Mesendoderm (in vitro differentiated cells): ENCODE measurements around the gene C5orf15.

Source experiments
- DNase-seq: peaks from one replicate; pipeline ENCODE4 v3.0.0; 2013
- H2AK5ac ChIP-seq: 2 replicates; pipeline ENCODE4 v1.6.1; 2013; ENCODE audit warnings: low read length, inconsistent platforms
- H2BK120ac ChIP-seq: 2 replicates; pipeline ENCODE4 v1.6.1; 2013; ENCODE audit warnings: low read depth, mild to moderate bottlenecking, low read length, moderate library complexity, mixed read lengths
- H2BK15ac ChIP-seq: replicated peaks from 2 replicates; pipeline ENCODE4 v1.6.1; 2013; ENCODE audit warnings: low read depth, mild to moderate bottlenecking, moderate library complexity
- H2BK5ac ChIP-seq: 2 replicates; pipeline ENCODE4 v1.6.1; 2013; ENCODE audit warnings: low read length, inconsistent platforms
- H3K18ac ChIP-seq: 2 replicates; pipeline ENCODE4 v1.6.1; 2013; ENCODE audit warnings: mild to moderate bottlenecking, low read length, mixed read lengths
- H3K23ac ChIP-seq: one replicate; pipeline ENCODE4 v1.6.1; 2013; ENCODE audit warnings: low read length
- H3K27ac ChIP-seq: 2 replicates; pipeline ENCODE4 v1.5.1; 2013; ENCODE audit warnings: low read depth, mild to moderate bottlenecking, inconsistent platforms, low read length, moderate library complexity
- H3K27me3 ChIP-seq: 2 replicates; pipeline ENCODE4 v1.6.1; 2013; ENCODE audit warnings: low read length, control low read depth, mild to moderate bottlenecking, inconsistent platforms; ENCODE audit not compliant: insufficient read depth, poor library complexity
- H3K36me3 ChIP-seq: 2 replicates; pipeline ENCODE4 v1.6.1; 2013; ENCODE audit warnings: low read length, inconsistent platforms; ENCODE audit not compliant: control insufficient read depth, insufficient read depth
- H3K4ac ChIP-seq: one replicate; pipeline ENCODE4 v1.6.1; 2013; ENCODE audit warnings: low read depth, mild to moderate bottlenecking, low read length, moderate library complexity
- H3K4me1 ChIP-seq: 2 replicates; pipeline ENCODE4 v1.6.1; 2013; ENCODE audit warnings: low read depth, low read length, inconsistent platforms; ENCODE audit not compliant: control insufficient read depth
- H3K4me2 ChIP-seq: 2 replicates; pipeline ENCODE4 v1.6.1; 2013; ENCODE audit warnings: low read length
- H3K4me3 ChIP-seq: 2 replicates; pipeline ENCODE4 v1.5.1; 2013; ENCODE audit warnings: mild to moderate bottlenecking, low read length
- H3K56ac ChIP-seq: one replicate; pipeline ENCODE4 v1.6.1; 2013; ENCODE audit warnings: low read length
- H3K79me1 ChIP-seq: 2 replicates; pipeline ENCODE4 v1.6.1; 2013; ENCODE audit warnings: low read length, inconsistent platforms
- H3K79me2 ChIP-seq: 2 replicates; pipeline ENCODE4 v1.6.1; 2013; ENCODE audit warnings: mild to moderate bottlenecking, low read length; ENCODE audit not compliant: control insufficient read depth, insufficient read depth
- H3K9ac ChIP-seq: 2 replicates; pipeline ENCODE4 v1.6.1; 2013; ENCODE audit warnings: low read length, inconsistent platforms
- H4K5ac ChIP-seq: one replicate; pipeline ENCODE4 v1.6.1; 2013; ENCODE audit warnings: low read length
- H4K8ac ChIP-seq: one replicate; pipeline ENCODE4 v1.6.1; 2013; ENCODE audit warnings: low read depth, mild to moderate bottlenecking, control low read depth, low read length, moderate library complexity
- WGBS: extraction: QIAGEN DNeasy Blood & Tissue Kit; methylation state at CpG from one replicate; pipeline ENCODE4 v1.1.7; 2013; ENCODE audit warnings: low lambda C conversion rate, missing lambda C conversion rate; ENCODE audit not compliant: insufficient coverage; ENCODE audit errors: extremely low coverage; 5-methylcytosine and 5-hydroxymethylcytosine counted together

Gene C5orf15

GRCh38 chr5:133934822-133935666, 33.4 kb downstream of the C5orf15 start:
- no peak overlapping the region for H2AK5ac ChIP-seq
- no peak overlapping the region for H3K4ac ChIP-seq
- H3K79me2 ChIP-seq: no peaks in the 10 kb centered on the region
- no peaks in the 10 kb centered on the region for H3K36me3 ChIP-seq
- H3K4me2 ChIP-seq: no peak overlapping the region
- H2BK5ac ChIP-seq: no peak overlapping the region
- no peak overlapping the region for H3K23ac ChIP-seq
- no peak overlapping the region for H2BK120ac ChIP-seq
- H3K56ac ChIP-seq: no peak overlapping the region
- no peak overlapping the region for H4K5ac ChIP-seq
- H2BK15ac ChIP-seq: no peak overlapping the region
- H3K79me1 ChIP-seq: no peaks in the 10 kb centered on the region
- no CpG with 5 or more reads among the region's 5 CpGs for WGBS
- no peak overlapping the region for H3K18ac ChIP-seq
- H3K27ac ChIP-seq: no peak overlapping the region
- H4K8ac ChIP-seq: no peak overlapping the region
- no peak overlapping the region for H3K9ac ChIP-seq
- DNase-seq: no peak
- H3K4me3 ChIP-seq: no peak overlapping the region
- H3K27me3 ChIP-seq: no peaks in the 10 kb centered on the region
- peaks cover 5% of the 10 kb centered on the region for H3K4me1 ChIP-seq

DNA sequence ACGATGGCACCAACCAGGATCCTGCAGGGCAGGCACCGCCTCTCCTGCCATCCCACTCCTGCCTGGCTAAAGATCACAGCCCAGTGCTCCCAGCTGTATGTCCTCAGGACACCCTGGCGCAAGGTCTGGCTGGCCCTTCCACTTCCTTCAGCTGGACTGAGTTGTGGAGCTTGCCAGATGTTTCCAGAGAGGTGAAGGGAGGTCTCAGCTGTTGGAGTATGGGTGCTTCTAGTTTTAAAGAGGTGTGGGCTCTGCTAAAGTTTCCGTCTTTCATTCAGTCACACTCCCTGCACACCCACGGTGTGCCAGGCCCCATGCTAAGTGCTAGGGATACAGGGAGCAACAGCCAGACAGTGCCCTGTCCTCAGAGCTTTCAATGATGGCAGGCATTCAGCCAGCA, 34.1 kb downstream of the C5orf15 start:
- H3K9ac ChIP-seq: no peak overlapping the region
- H2BK120ac ChIP-seq: no peak overlapping the region
- H3K23ac ChIP-seq: no peak overlapping the region

DNA sequence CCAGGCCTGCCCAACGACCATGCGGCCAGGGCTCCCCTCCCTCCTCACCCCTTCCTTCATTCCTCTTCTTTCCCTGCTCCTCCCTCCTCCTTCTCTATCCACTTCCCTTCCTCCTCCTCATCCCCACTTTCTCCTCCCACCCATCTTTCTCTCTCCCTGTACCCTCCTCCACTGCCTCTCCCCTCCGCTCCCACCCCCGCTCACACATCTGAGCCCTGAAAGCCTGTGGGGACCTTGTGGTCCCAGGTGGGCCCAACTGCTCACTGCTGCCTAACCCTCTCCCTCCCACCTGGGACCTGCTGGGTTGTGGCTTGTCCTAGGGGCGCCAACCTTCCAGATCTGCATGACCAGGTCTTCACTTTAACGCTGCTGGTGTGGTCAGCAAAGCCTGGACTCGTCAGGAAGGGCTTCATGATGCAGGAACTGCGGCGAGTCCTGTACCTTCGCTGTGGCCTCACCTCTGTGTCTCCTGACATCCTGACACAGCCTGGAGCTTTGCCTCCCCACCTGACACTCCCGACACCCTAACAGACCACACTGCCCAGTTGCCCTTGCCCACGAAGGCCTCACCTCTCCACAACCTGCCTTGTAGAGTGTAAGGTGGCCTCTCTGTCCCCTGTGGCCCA, 34.6 kb downstream of the C5orf15 start:
- H3K27ac ChIP-seq: no peak overlapping the region
- H3K4me3 ChIP-seq: no peak overlapping the region
- no peak overlapping the region for H3K4me2 ChIP-seq
- H3K23ac ChIP-seq: no peak overlapping the region
- H3K9ac ChIP-seq: no peak overlapping the region
- H3K4me1 ChIP-seq: peaks cover 4% of the 10 kb centered on the region
- H4K5ac ChIP-seq: no peak overlapping the region
- no peak overlapping the region for H4K8ac ChIP-seq
- no peak overlapping the region for H2BK5ac ChIP-seq
- H2BK15ac ChIP-seq: no peak overlapping the region
- no peaks in the 10 kb centered on the region for H3K27me3 ChIP-seq
- H3K56ac ChIP-seq: no peak overlapping the region
- H3K4ac ChIP-seq: no peak overlapping the region
- H2BK120ac ChIP-seq: no peak overlapping the region
- DNase-seq: no peak
- H3K79me2 ChIP-seq: no peaks in the 10 kb centered on the region
- H2AK5ac ChIP-seq: no peak overlapping the region
- no peaks in the 10 kb centered on the region for H3K36me3 ChIP-seq
- WGBS: no CpG with 5 or more reads among the region's 12 CpGs
- H3K18ac ChIP-seq: no peak overlapping the region
- H3K79me1 ChIP-seq: no peaks in the 10 kb centered on the region

More for the DNA sequence above, 34.1 kb downstream of the C5orf15 start:
- Histone ChIP-seq H3K27ac (no peak overlapping the region), H4K5ac (no peak overlapping the region), H3K56ac (no peak overlapping the region), H3K36me3 (no peaks in the 10 kb centered on the region), H3K4me2 (no peak overlapping the region), H3K18ac (no peak overlapping the region), H2AK5ac (no peak overlapping the region), H2BK5ac (no peak overlapping the region), H3K79me1 (no peaks in the 10 kb centered on the region), H3K27me3 (no peaks in the 10 kb centered on the region), H2BK15ac (no peak overlapping the region), H3K4ac (no peak overlapping the region), H3K4me3 (no peak overlapping the region), H4K8ac (no peak overlapping the region), H3K4me1 (peaks cover 5% of the 10 kb centered on the region), H3K79me2 (no peaks in the 10 kb centered on the region)
- DNase-seq: no peak
- WGBS: no CpG with 5 or more reads among the region's 5 CpGs

DNA sequence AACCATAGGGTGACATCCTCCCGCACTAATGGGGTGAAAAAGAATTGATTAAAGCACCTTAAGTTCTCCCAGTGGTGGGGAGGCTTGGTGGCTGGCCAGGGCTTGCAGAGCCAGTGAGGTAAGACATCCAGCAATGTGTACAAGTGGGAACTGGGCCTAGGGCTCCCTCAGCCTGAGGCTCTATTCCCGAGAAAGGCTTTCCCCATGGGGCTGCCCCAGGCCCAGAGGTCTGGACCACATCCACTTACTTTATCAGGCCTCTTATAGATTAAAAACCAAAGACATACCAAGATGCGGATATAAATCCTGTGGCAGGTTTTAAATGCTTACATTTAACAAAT, 35.3 kb downstream of the C5orf15 start:
- H2AK5ac ChIP-seq: no peak overlapping the region
- no peaks in the 10 kb centered on the region for H3K4me1 ChIP-seq
- no peaks in the 10 kb centered on the region for H3K27me3 ChIP-seq
- H3K79me1 ChIP-seq: no peaks in the 10 kb centered on the region
- H3K9ac ChIP-seq: no peak overlapping the region
- H3K4me2 ChIP-seq: no peak overlapping the region
- no peaks in the 10 kb centered on the region for H3K36me3 ChIP-seq
- no peak overlapping the region for H3K27ac ChIP-seq
- H3K79me2 ChIP-seq: no peaks in the 10 kb centered on the region
- H2BK15ac ChIP-seq: no peak overlapping the region
- no peak overlapping the region for H3K56ac ChIP-seq
- no peak overlapping the region for H2BK5ac ChIP-seq
- no peak for DNase-seq
- H3K4me3 ChIP-seq: no peak overlapping the region
- no peak overlapping the region for H3K23ac ChIP-seq
- H4K8ac ChIP-seq: no peak overlapping the region
- WGBS: no CpG with 5 or more reads among the region's 3 CpGs
- H4K5ac ChIP-seq: no peak overlapping the region
- no peak overlapping the region for H2BK120ac ChIP-seq
- H3K18ac ChIP-seq: no peak overlapping the region
- H3K4ac ChIP-seq: no peak overlapping the region

DNA sequence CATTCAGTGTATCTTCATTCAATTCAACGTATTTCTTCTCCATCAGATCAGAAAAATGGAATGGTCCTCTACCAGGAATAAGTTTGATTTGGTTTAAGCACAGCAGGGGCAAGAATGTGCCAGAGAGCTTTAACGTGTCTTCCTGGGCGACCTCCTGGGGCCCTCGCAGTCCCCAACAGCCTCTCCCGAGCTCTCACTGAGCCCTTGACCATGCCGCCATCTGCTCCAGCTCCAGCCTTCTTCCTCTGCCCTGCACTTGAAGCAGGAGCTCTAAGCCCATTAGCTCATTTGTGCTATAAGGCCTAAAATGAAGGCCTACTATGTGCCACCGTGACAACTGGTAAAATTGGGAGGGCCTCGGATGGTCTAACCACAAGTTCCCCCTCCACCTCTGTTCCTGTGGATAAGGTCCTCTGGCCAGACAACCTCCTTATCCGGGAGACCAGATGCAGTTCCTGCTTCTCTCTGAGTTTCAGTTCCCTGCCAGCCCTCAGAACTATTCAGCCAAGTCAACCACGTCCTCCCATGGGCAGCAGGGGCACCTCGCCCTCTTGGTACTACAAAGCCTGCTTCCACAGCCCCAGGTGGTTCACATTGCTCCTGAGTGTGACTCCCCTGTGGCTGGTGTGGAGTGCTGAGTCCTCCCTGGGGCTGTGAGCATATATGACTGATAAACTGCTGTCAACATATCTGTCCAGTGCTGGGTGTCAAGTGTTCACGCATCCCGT, 35.8 kb downstream of the C5orf15 start:
- H3K4me2 ChIP-seq: no peak overlapping the region
- H2BK120ac ChIP-seq: no peak overlapping the region
- H3K4me3 ChIP-seq: no peak overlapping the region
- no peak overlapping the region for H3K56ac ChIP-seq
- no peaks in the 10 kb centered on the region for H3K79me2 ChIP-seq
- H3K27me3 ChIP-seq: no peaks in the 10 kb centered on the region
- WGBS: no CpG with 5 or more reads among the region's 13 CpGs
- no peak overlapping the region for H4K5ac ChIP-seq
- no peak overlapping the region for H3K18ac ChIP-seq
- H2AK5ac ChIP-seq: no peak overlapping the region
- H3K4ac ChIP-seq: no peak overlapping the region
- H2BK5ac ChIP-seq: no peak overlapping the region
- no peaks in the 10 kb centered on the region for H3K79me1 ChIP-seq
- H4K8ac ChIP-seq: no peak overlapping the region
- no peaks in the 10 kb centered on the region for H3K36me3 ChIP-seq
- no peak overlapping the region for H3K27ac ChIP-seq
- H2BK15ac ChIP-seq: no peak overlapping the region
- H3K23ac ChIP-seq: no peak overlapping the region
- H3K4me1 ChIP-seq: no peaks in the 10 kb centered on the region
- no peak for DNase-seq
- no peak overlapping the region for H3K9ac ChIP-seq
